ENCODE data around the gene ZNF878.
A peak's percentile ranks its signal among the peaks of the same experiment; 100 is the strongest.

Gene ZNF878

DNA sequence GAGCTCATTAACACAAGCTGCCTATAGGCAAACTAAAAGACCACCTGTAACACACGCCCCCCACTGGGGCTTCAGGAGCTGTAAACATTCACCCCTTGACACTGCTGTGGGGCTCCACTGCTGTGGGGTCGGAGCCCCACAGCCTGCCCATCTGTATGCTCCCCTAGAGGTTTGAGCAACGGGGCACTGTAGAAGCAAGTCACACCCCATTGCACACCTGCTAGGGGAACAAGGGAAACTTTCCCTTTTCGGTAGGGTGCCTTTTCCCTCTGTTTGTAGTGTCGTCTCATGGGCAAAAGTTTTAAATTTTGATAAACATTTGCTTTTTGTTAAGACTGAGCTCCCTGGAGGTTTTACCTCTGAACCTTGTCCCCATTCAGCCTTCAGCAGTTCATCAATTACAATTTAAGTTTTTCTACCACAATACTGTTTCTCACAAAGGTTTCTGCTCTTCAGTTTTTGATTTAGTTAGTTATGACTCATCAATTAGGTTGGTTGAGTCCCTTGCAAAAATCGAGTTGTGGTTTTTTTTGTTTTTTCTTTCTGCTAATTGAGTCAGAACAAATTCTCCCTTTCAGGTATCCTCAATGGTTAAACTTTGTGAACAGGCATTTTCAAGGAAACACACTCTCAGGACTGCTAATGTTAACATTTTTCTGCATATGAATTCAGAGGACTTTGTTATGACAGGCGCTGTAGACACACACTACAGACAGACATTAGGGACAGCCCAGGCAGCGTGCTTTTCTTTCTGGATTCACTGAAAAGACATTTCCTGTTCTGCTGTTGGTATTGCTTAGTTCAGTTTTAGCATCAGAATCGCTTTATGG is 52.4 kb downstream of the ZNF878 start:
- H3K27me3 Mint-ChIP-seq: no peaks in the 10 kb centered on the region
- no peak for DNase-seq (ENCODE audit: low spot score in 2 of 2)
- peaks cover 26% of the 10 kb centered on the region for H3K4me1 Mint-ChIP-seq

DNA sequence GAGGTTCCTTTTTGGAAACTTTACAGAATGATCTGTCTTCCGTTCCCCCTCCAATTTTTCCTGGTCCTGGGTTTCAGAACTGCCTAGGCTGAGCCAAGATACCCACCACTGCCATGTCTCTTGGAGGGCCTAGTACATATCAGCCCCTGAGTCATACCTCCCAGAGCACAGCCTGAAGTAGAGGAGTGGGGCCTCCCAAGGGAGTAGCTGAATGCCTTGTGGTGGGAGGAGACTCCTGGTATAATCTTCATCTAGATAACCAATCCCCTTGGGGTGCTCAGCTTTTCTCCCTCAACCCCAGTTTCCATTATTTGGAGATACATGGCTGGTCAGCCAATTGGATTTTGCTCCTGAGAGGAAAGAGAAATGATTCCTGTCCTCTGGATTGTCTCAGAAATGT is 57.6 kb downstream of the ZNF878 start:
- H3K4me3 Mint-ChIP-seq: no peak overlapping the region
- no peaks in the 10 kb centered on the region for H3K9me3 Mint-ChIP-seq
- DNase-seq (ENCODE audit: low spot score in 2 of 2) (no peak), ATAC-seq (replicated peaks; ENCODE audit: extremely low read depth, poor library complexity, severe bottlenecking) (no peak)
- H3K36me3 Mint-ChIP-seq (ENCODE audit: insufficient read depth): peaks cover 7% of the 10 kb centered on the region
- H3K27me3 Mint-ChIP-seq: no peaks in the 10 kb centered on the region
- peaks cover 34% of the 10 kb centered on the region for H3K4me1 Mint-ChIP-seq
- H3K27ac Mint-ChIP-seq (ENCODE audit: low read depth): no peak overlapping the region

More for the DNA sequence above, 52.4 kb downstream of the ZNF878 start:
- Mint-ChIP-seq H3K36me3 (ENCODE audit: insufficient read depth) (peaks cover 18% of the 10 kb centered on the region), H3K4me3 (no peak overlapping the region), H3K9me3 (no peaks in the 10 kb centered on the region), H3K27ac (ENCODE audit: low read depth) (no peak overlapping the region)
- ATAC-seq (replicated peaks; ENCODE audit: extremely low read depth, poor library complexity, severe bottlenecking): peak; percentile 36
